Pancreas (tissue), 10 donors: ENCODE measurements around the gene STK10. TPM values are rescaled to one million over a fixed set of nuclear protein-coding genes. Genes with fewer than 3 reads are reported as not detected.

Source experiments
- ATAC-seq, 4 donors: fragments of 200-7000 bp; cut with Tn5 transposase; one replicate each; pipeline versions ENCODE4 v1.8.0 to v1.9.1; 2020; ENCODE audit warnings: mild to moderate bottlenecking in 4 of 4, moderate library complexity in 4 of 4
- DNase-seq, 6 donors: peaks; one replicate each; pipeline ENCODE4 v3.0.0-alpha.2; 2020
- FAIRE-seq: peaks from 2 replicates; lab custom pipeline; 2012; peaks lifted over from hg19 to GRCh38; lab: Jason Lieb, UNC
- H3K27ac ChIP-seq, 4 donors: fragments of 200-600 bp; sonication (generic); 1 replicate in 3 of 4; 2 replicates in 1 of 4; pipeline versions ENCODE4 v1.5.0 to v1.8.0; 2020
- H3K27me3 ChIP-seq, 4 donors: fragments of 200-600 bp; one replicate each; pipeline ENCODE4 v1.8.0; 2021
- H3K36me3 ChIP-seq, 3 donors: fragments of 200-600 bp; sonication (generic) in 1 of 3; one replicate each; pipeline versions ENCODE4 v1.5.0 to v1.8.0; 2020 to 2021
- H3K4me1 ChIP-seq, 3 donors: fragments of 200-600 bp; one replicate each; pipeline ENCODE4 v1.8.0; 2021
- H3K4me3 ChIP-seq, 4 donors: fragments of 200-600 bp; sonication (generic) in 2 of 4; one replicate each; pipeline versions ENCODE4 v1.5.0 to v1.8.0; 2020 to 2021
- H3K9me3 ChIP-seq, 4 donors: fragments of 200-600 bp; one replicate each; pipeline ENCODE4 v1.8.0; 2021
- CTCF ChIP-seq, 4 donors: fragments of 200-600 bp; sonication (generic) in 3 of 4; IDR thresholded peaks; one replicate each; pipeline versions ENCODE4 v1.5.0 to v1.8.0; 2021; ENCODE audit warnings: antibody characterized with exemption in 4 of 4
- WGBS, 2 donors: extraction: QIAGEN DNeasy Blood & Tissue Kit; methylation state at CpG; one replicate each; pipeline ENCODE4 v1.1.7; 2013; 5-methylcytosine and 5-hydroxymethylcytosine counted together
- intact Hi-C, 3 donors: fragments of 100-400 bp; cut with DNase I; formaldehyde crosslinking; loops; one replicate each; pipeline versions ENCODE4 v1.11.1 to v1.14.2; 2022
- polyA plus RNA-seq, 2 donors: library from polyadenylated mRNA; stranded (reverse); fragments of 200-250 nt; gene quantifications; one replicate each; pipeline ENCODE4 v1.2.3, GENCODE V29; 2013
- total RNA-seq, 6 donors: library from RNA; stranded (reverse); fragmentation: NEBNext Ultra II Directional in 4 of 6; extraction: Animal tissue kit (Norgen Biotek cat#: 25700) in 4 of 6; gene quantifications; one replicate each; pipeline versions ENCODE4 v1.2.1 to v1.2.4, GENCODE V29; 2021 to 2023
- donor health status: healthy with polysubstance abuse.
- donor health status: DM: no; HTN: no; CAD: no; lungs with moderate emphysema.
- donor health status: DM: no; HTN: no; CAD: no.
- donor health status: control.
- donor health status: control.
- donor health status: Bipolar disorder and iron deficiency.
- donor health status: DM: yes; HTN: yes; CAD: no.
- donor health status: DM: no; HTN: no; CAD: no.
- donor health status: DM: no; HTN: no; CAD: no.
- donor health status: DM: yes; HTN: yes; CAD: no.

Gene STK10
- total and polyA plus RNA-seq, 8 donors = 4.1 to 16.3 (median 7.3) TPM

- FAIRE-seq (no peak), DNase-seq (peak in 1 of 6 donors; percentile 26), ATAC-seq (peak in 3 of 4 donors; percentile 51 to 69 (median 57))
- Histone ChIP-seq H3K4me3 (no peak overlapping the region), H3K27me3 (no peaks in the 10 kb centered on the region), H3K4me1 (no peaks in the 10 kb centered on the region), H3K36me3 (no peaks in the 10 kb centered on the region), H3K27ac (no peak overlapping the region), H3K9me3 (no peaks in the 10 kb centered on the region)
- WGBS, 2 donors = 23 to 37% methylated on average over 4 of the region's 4 CpGs
- intact Hi-C loops = no loop called here
- no peak for TF ChIP-seq CTCF (IDR thresholded peaks at IDR 0.05)
These were observed 64.7 kb downstream of the STK10 start for GRCh38 chr5:172123269-172123692.

GRCh38 chr5:172119921-172120688 is 67.9 kb downstream of the STK10 start:
- no peak for FAIRE-seq
- no peak for TF ChIP-seq CTCF (IDR thresholded peaks at IDR 0.05)
- Histone ChIP-seq H3K4me1 (no peaks in the 10 kb centered on the region), H3K27ac (no peak overlapping the region), H3K27me3 (no peaks in the 10 kb centered on the region), H3K4me3 (no peak overlapping the region), H3K9me3 (no peaks in the 10 kb centered on the region), H3K36me3 (no peaks in the 10 kb centered on the region)
- WGBS, 2 donors = 85 to 86% methylated on average over 12 of the region's 12 CpGs
- peak in 1 of 6 donors; percentile 46 for DNase-seq
- no peak for ATAC-seq
- intact Hi-C loops = no loop called here

- no peak for ATAC-seq
- Histone ChIP-seq H3K9me3 (no peaks in the 10 kb centered on the region), H3K4me1 (peaks cover 0 to 1% (median 0%) of the 10 kb centered on the region in 3 donors), H3K36me3 (no peaks in the 10 kb centered on the region), H3K4me3 (no peak overlapping the region), H3K27me3 (no peaks in the 10 kb centered on the region), H3K27ac (no peak overlapping the region)
- TF ChIP-seq CTCF (IDR thresholded peaks at IDR 0.05) = no peak
- intact Hi-C loops = no loop called here
- WGBS, 2 donors = 80 to 90% methylated on average over 11 of the region's 11 CpGs
- FAIRE-seq = no peak
- DNase-seq = peak in 1 of 6 donors; percentile 32
These were observed 69.1 kb downstream of the STK10 start for GRCh38 chr5:172118891-172119290.

GRCh38 chr5:172117977-172118701 is 69.9 kb downstream of the STK10 start:
- no peak for TF ChIP-seq CTCF (IDR thresholded peaks at IDR 0.05)
- intact Hi-C loops = no loop called here
- Histone ChIP-seq H3K27ac (no peak overlapping the region), H3K4me3 (no peak overlapping the region), H3K27me3 (no peaks in the 10 kb centered on the region), H3K9me3 (no peaks in the 10 kb centered on the region), H3K4me1 (peaks cover 0 to 7% (median 0%) of the 10 kb centered on the region in 3 donors), H3K36me3 (no peaks in the 10 kb centered on the region)
- ATAC-seq (no peak), FAIRE-seq (no peak), DNase-seq (peak in 1 of 6 donors; percentile 22)
- WGBS, 2 donors = 74 to 83% methylated on average over 9 of the region's 9 CpGs
